KOPT-K1 (cell line): ENCODE data around the gene MAP3K3.
A peak's percentile ranks its signal among the peaks of the same experiment; 100 is the strongest.

Experiments used
- H3K27ac ChIP-seq: fragments of 200-600 bp; sonication (generic); 2 replicates; pipeline ENCODE4 v1.5.1; 2016; ENCODE audit warnings: antibody characterized with exemption, mild to moderate bottlenecking, low read depth, low read length; ENCODE audit not compliant: poor library complexity, severe bottlenecking
- H3K36me3 ChIP-seq: fragments of 200-600 bp; sonication (generic); 2 replicates; pipeline ENCODE4 v1.5.1; 2017; ENCODE audit warnings: antibody characterized with exemption, mild to moderate bottlenecking, low read length, moderate library complexity; ENCODE audit not compliant: insufficient read depth
- H3K9me3 ChIP-seq: fragments of 200-600 bp; sonication (generic); 2 replicates; pipeline ENCODE4 v1.5.1; 2017; ENCODE audit warnings: antibody characterized with exemption, low read length, mild to moderate bottlenecking; ENCODE audit not compliant: insufficient read depth, poor library complexity, severe bottlenecking

The MAP3K3 gene

GRCh38 chr17:63601439-63602371 is 20.5 kb upstream of the MAP3K3 start:
- Histone ChIP-seq H3K9me3 (no peaks in the 10 kb centered on the region), H3K36me3 (peaks cover 33% of the 10 kb centered on the region), H3K27ac (peak overlapping the region; percentile 70)

GRCh38 chr17:63609816-63610573 is 12.2 kb upstream of the MAP3K3 start:
- Histone ChIP-seq H3K27ac (no peak overlapping the region), H3K9me3 (no peaks in the 10 kb centered on the region), H3K36me3 (peaks cover 61% of the 10 kb centered on the region)

GRCh38 chr17:63610854-63611253 is 11.4 kb upstream of the MAP3K3 start:
- Histone ChIP-seq H3K9me3 (no peaks in the 10 kb centered on the region), H3K36me3 (peaks cover 53% of the 10 kb centered on the region), H3K27ac (no peak overlapping the region)

GRCh38 chr17:63611354-63611753 is 10.9 kb upstream of the MAP3K3 start:
- Histone ChIP-seq H3K27ac (no peak overlapping the region), H3K36me3 (peaks cover 48% of the 10 kb centered on the region), H3K9me3 (no peaks in the 10 kb centered on the region)

- no peaks in the 10 kb centered on the region for H3K9me3 ChIP-seq
- H3K36me3 ChIP-seq: peaks cover 24% of the 10 kb centered on the region
- H3K27ac ChIP-seq: no peak overlapping the region
These were observed 8.6 kb upstream of the MAP3K3 start for GRCh38 chr17:63613663-63614062.

- Histone ChIP-seq H3K9me3 (no peaks in the 10 kb centered on the region), H3K36me3 (no peaks in the 10 kb centered on the region), H3K27ac (peak overlapping the region; percentile 59)
These were observed 961 bp upstream of the MAP3K3 start for GRCh38 chr17:63621229-63621683.

- Histone ChIP-seq H3K27ac (peak overlapping the region; percentile 51), H3K9me3 (no peaks in the 10 kb centered on the region), H3K36me3 (no peaks in the 10 kb centered on the region)
These were observed 565 bp downstream of the MAP3K3 start for GRCh38 chr17:63622574-63623390.

- no peaks in the 10 kb centered on the region for H3K9me3 ChIP-seq
- no peaks in the 10 kb centered on the region for H3K36me3 ChIP-seq
- no peak overlapping the region for H3K27ac ChIP-seq
These were observed 1.7 kb downstream of the MAP3K3 start for GRCh38 chr17:63623786-63624530.

GRCh38 chr17:63624531-63624880 is 2.3 kb downstream of the MAP3K3 start:
- Histone ChIP-seq H3K36me3 (no peaks in the 10 kb centered on the region), H3K27ac (no peak overlapping the region), H3K9me3 (no peaks in the 10 kb centered on the region)

- no peaks in the 10 kb centered on the region for H3K9me3 ChIP-seq
- H3K27ac ChIP-seq: no peak overlapping the region
- H3K36me3 ChIP-seq: no peaks in the 10 kb centered on the region
These were observed 4.4 kb downstream of the MAP3K3 start for GRCh38 chr17:63626551-63627180.

- no peak overlapping the region for H3K27ac ChIP-seq
- no peaks in the 10 kb centered on the region for H3K9me3 ChIP-seq
- H3K36me3 ChIP-seq: peaks cover 1% of the 10 kb centered on the region; the same call in 1 of the 2 replicates
These were observed 7.4 kb downstream of the MAP3K3 start for GRCh38 chr17:63629627-63630026.

GRCh38 chr17:63631062-63631461 is 8.8 kb downstream of the MAP3K3 start:
- H3K9me3 ChIP-seq: no peaks in the 10 kb centered on the region
- no peak overlapping the region for H3K27ac ChIP-seq
- peaks cover 15% of the 10 kb centered on the region for H3K36me3 ChIP-seq

GRCh38 chr17:63631626-63632025 is 9.4 kb downstream of the MAP3K3 start:
- H3K27ac ChIP-seq: no peak overlapping the region
- H3K36me3 ChIP-seq: peaks cover 20% of the 10 kb centered on the region
- H3K9me3 ChIP-seq: no peaks in the 10 kb centered on the region

GRCh38 chr17:63633742-63634141 is 11.5 kb downstream of the MAP3K3 start:
- Histone ChIP-seq H3K9me3 (no peaks in the 10 kb centered on the region), H3K27ac (no peak overlapping the region), H3K36me3 (peaks cover 38% of the 10 kb centered on the region)
